ENCODE data around the gene GABBR2.

GABBR2 gene

DNA sequence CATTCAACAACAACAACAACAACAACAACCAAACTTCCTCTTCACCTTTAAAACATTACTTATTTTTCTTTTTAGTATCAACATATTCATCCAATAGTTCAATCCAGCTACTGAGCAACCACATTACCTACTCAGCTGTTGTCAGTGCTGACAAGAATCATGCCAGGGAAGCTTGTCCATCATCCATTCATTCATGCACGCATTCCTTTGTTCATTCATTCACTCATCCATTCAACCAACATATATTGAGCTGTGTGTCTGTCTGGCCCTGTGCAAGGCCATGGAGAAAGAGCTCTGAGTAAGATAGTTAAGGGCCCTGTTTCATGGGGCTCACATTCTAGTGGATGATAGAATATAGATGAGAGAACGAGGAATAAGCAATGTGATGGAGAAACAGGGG, 373.1 kb downstream of the GABBR2 start:
- Histone ChIP-seq H3K36me3 (ENCODE audit: insufficient read depth, low read length) (no peaks in the 10 kb centered on the region), H3K4me2 (ENCODE audit: low read length) (no peak overlapping the region), H3K4me3 (ENCODE audit: low read length) (no peak overlapping the region), H3K4me1 (ENCODE audit: control insufficient read depth, insufficient read depth, low read length) (peaks cover 11% of the 10 kb centered on the region), H3K27me3 (ENCODE audit: control insufficient read depth, insufficient read depth, low read length) (no peaks in the 10 kb centered on the region), H3K9ac (ENCODE audit: low read depth, low read length) (no peak overlapping the region), H3K9me3 (replicated peaks; ENCODE audit: low read length) (no peaks in the 10 kb centered on the region)

DNA sequence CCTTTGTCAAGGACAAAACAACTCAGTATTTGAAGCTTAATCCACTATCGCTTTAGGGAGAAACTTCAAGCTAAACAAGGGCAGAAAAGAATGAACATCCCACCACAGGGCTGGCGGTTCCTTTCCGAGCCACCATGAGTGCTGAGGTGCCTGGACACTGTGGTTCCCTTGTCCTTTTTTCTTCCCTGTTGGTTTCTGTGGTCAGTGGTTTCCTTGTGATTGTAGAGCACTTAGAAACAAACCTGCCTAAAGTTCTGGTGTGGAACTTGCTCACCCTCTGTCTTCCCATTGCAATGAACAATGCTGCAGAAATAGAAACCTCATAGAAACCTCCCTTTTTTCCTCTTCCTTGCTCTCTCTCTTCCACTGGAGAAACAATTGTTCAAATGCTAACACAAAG, 373.9 kb downstream of the GABBR2 start:
- peaks cover 11% of the 10 kb centered on the region for H3K4me1 ChIP-seq (ENCODE audit: control insufficient read depth, insufficient read depth, low read length)

GRCh38 chr9:98333703-98334582, 374.8 kb downstream of the GABBR2 start:
- Histone ChIP-seq H3K9me3 (replicated peaks; ENCODE audit: low read length) (no peaks in the 10 kb centered on the region), H3K4me3 (ENCODE audit: low read length) (no peak overlapping the region), H3K4me2 (ENCODE audit: low read length) (peak overlapping the region; percentile 5), H3K4me1 (ENCODE audit: control insufficient read depth, insufficient read depth, low read length) (peaks cover 13% of the 10 kb centered on the region), H3K27me3 (ENCODE audit: control insufficient read depth, insufficient read depth, low read length) (no peaks in the 10 kb centered on the region), H3K36me3 (ENCODE audit: insufficient read depth, low read length) (no peaks in the 10 kb centered on the region), H3K9ac (ENCODE audit: low read depth, low read length) (no peak overlapping the region)

More for the DNA sequence above, 373.9 kb downstream of the GABBR2 start:
- Histone ChIP-seq H3K4me3 (ENCODE audit: low read length) (no peak overlapping the region), H3K9me3 (replicated peaks; ENCODE audit: low read length) (no peaks in the 10 kb centered on the region), H3K4me2 (ENCODE audit: low read length) (no peak overlapping the region), H3K9ac (ENCODE audit: low read depth, low read length) (no peak overlapping the region), H3K36me3 (ENCODE audit: insufficient read depth, low read length) (no peaks in the 10 kb centered on the region), H3K27me3 (ENCODE audit: control insufficient read depth, insufficient read depth, low read length) (no peaks in the 10 kb centered on the region)

DNA sequence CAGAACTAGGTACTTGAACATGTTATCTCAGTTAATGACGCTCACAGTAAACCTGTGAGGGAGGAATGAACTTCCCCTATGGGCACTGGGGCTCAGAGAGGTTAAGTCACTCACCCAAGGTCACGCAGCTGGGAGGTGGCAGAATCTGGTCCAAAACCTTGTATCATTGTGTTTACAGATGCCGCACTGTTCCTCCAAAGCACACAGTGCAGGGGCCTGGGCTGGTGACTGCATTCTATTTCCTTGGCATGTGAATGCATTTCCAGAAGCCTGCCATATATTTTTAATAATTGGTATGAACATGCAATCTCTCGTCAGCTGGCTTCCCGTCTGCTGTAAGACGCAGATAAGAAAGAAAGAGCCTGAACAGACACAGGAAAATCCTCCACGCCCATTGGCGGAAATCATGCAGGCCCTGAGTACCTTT, 376.3 kb downstream of the GABBR2 start:
- Histone ChIP-seq H3K4me2 (ENCODE audit: low read length) (no peak overlapping the region), H3K4me3 (ENCODE audit: low read length) (no peak overlapping the region), H3K9me3 (replicated peaks; ENCODE audit: low read length) (no peaks in the 10 kb centered on the region), H3K4me1 (ENCODE audit: control insufficient read depth, insufficient read depth, low read length) (peaks cover 13% of the 10 kb centered on the region), H3K9ac (ENCODE audit: low read depth, low read length) (no peak overlapping the region), H3K36me3 (ENCODE audit: insufficient read depth, low read length) (no peaks in the 10 kb centered on the region), H3K27me3 (ENCODE audit: control insufficient read depth, insufficient read depth, low read length) (no peaks in the 10 kb centered on the region)

- Histone ChIP-seq H3K9me3 (replicated peaks; ENCODE audit: low read length) (no peaks in the 10 kb centered on the region), H3K4me2 (ENCODE audit: low read length) (no peak overlapping the region), H3K9ac (ENCODE audit: low read depth, low read length) (no peak overlapping the region), H3K27me3 (ENCODE audit: control insufficient read depth, insufficient read depth, low read length) (no peaks in the 10 kb centered on the region), H3K36me3 (ENCODE audit: insufficient read depth, low read length) (no peaks in the 10 kb centered on the region), H3K4me1 (ENCODE audit: control insufficient read depth, insufficient read depth, low read length) (peaks cover 13% of the 10 kb centered on the region), H3K4me3 (ENCODE audit: low read length) (no peak overlapping the region)
These were observed 377.0 kb downstream of the GABBR2 start for GRCh38 chr9:98331536-98332259.

DNA sequence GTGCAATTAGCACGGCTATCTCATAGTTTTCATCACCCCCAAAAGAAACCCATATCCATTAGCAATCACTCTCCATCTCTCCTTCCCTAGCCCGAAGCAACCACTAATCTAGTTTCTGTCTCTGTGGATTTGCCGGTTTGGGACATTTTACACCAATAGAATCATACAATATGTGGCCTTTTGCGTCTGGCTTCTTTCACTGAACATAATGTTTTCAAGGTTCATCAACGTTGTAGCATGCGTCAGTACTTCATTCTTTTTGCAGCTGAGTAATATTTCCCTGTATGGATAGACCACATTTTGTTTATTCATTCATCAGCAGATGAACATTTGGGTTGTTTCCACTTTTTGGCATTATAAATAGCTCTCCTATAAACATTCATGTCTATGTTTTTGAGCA, 377.9 kb downstream of the GABBR2 start:
- Histone ChIP-seq H3K4me2 (ENCODE audit: low read length) (no peak overlapping the region), H3K4me1 (ENCODE audit: control insufficient read depth, insufficient read depth, low read length) (peaks cover 13% of the 10 kb centered on the region), H3K4me3 (ENCODE audit: low read length) (no peak overlapping the region), H3K36me3 (ENCODE audit: insufficient read depth, low read length) (no peaks in the 10 kb centered on the region), H3K27me3 (ENCODE audit: control insufficient read depth, insufficient read depth, low read length) (no peaks in the 10 kb centered on the region), H3K9me3 (replicated peaks; ENCODE audit: low read length) (no peaks in the 10 kb centered on the region), H3K9ac (ENCODE audit: low read depth, low read length) (peak overlapping the region; percentile 30)

GRCh38 chr9:98329904-98330303, 378.8 kb downstream of the GABBR2 start:
- Histone ChIP-seq H3K4me2 (ENCODE audit: low read length) (no peak overlapping the region), H3K4me3 (ENCODE audit: low read length) (no peak overlapping the region), H3K9me3 (replicated peaks; ENCODE audit: low read length) (no peaks in the 10 kb centered on the region), H3K36me3 (ENCODE audit: insufficient read depth, low read length) (no peaks in the 10 kb centered on the region), H3K27me3 (ENCODE audit: control insufficient read depth, insufficient read depth, low read length) (no peaks in the 10 kb centered on the region), H3K4me1 (ENCODE audit: control insufficient read depth, insufficient read depth, low read length) (peaks cover 13% of the 10 kb centered on the region), H3K9ac (ENCODE audit: low read depth, low read length) (no peak overlapping the region)

DNA sequence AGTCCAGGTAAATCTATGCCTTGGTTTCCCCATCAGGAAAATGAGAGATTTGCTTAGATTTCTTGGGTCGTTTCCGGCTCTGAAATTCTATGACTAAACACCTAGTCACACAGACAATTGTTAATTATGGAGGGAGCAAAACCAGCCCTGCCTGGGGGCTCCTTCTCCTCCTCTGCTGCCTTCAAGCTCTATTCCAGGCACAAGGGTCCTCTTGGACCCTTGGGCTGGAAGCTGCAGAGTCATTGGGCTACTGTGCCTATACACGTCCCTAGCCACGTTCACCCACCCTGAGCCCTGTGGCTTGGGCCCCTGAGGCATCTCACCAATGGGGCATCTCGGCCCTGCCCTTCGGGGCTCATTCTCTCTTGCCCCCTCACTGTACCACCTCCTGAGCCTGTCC, 379.5 kb downstream of the GABBR2 start:
- H3K4me1 ChIP-seq (ENCODE audit: control insufficient read depth, insufficient read depth, low read length): peaks cover 14% of the 10 kb centered on the region
- no peak overlapping the region for H3K9ac ChIP-seq (ENCODE audit: low read depth, low read length)

GRCh38 chr9:98328770-98329169, 380.0 kb downstream of the GABBR2 start:
- Histone ChIP-seq H3K27me3 (ENCODE audit: control insufficient read depth, insufficient read depth, low read length) (no peaks in the 10 kb centered on the region), H3K9ac (ENCODE audit: low read depth, low read length) (no peak overlapping the region), H3K9me3 (replicated peaks; ENCODE audit: low read length) (no peaks in the 10 kb centered on the region), H3K4me3 (ENCODE audit: low read length) (no peak overlapping the region), H3K36me3 (ENCODE audit: insufficient read depth, low read length) (no peaks in the 10 kb centered on the region), H3K4me2 (ENCODE audit: low read length) (no peak overlapping the region), H3K4me1 (ENCODE audit: control insufficient read depth, insufficient read depth, low read length) (peaks cover 14% of the 10 kb centered on the region)

More for the DNA sequence above, 379.5 kb downstream of the GABBR2 start:
- no peak overlapping the region for H3K4me2 ChIP-seq (ENCODE audit: low read length)
- H3K27me3 ChIP-seq (ENCODE audit: control insufficient read depth, insufficient read depth, low read length): no peaks in the 10 kb centered on the region
- H3K36me3 ChIP-seq (ENCODE audit: insufficient read depth, low read length): no peaks in the 10 kb centered on the region
- no peak overlapping the region for H3K4me3 ChIP-seq (ENCODE audit: low read length)
- no peaks in the 10 kb centered on the region for H3K9me3 ChIP-seq (replicated peaks; ENCODE audit: low read length)

- H3K4me3 ChIP-seq (ENCODE audit: low read length): no peak overlapping the region
- peaks cover 18% of the 10 kb centered on the region for H3K4me1 ChIP-seq (ENCODE audit: control insufficient read depth, insufficient read depth, low read length)
- H3K36me3 ChIP-seq (ENCODE audit: insufficient read depth, low read length): no peaks in the 10 kb centered on the region
- H3K4me2 ChIP-seq (ENCODE audit: low read length): no peak overlapping the region
- no peaks in the 10 kb centered on the region for H3K27me3 ChIP-seq (ENCODE audit: control insufficient read depth, insufficient read depth, low read length)
- no peak overlapping the region for H3K9ac ChIP-seq (ENCODE audit: low read depth, low read length)
- no peaks in the 10 kb centered on the region for H3K9me3 ChIP-seq (replicated peaks; ENCODE audit: low read length)
These were observed 380.6 kb downstream of the GABBR2 start for GRCh38 chr9:98328141-98328540.

- Histone ChIP-seq H3K4me2 (ENCODE audit: low read length) (no peak overlapping the region), H3K36me3 (ENCODE audit: insufficient read depth, low read length) (no peaks in the 10 kb centered on the region), H3K4me3 (ENCODE audit: low read length) (no peak overlapping the region), H3K4me1 (ENCODE audit: control insufficient read depth, insufficient read depth, low read length) (peaks cover 19% of the 10 kb centered on the region), H3K9me3 (replicated peaks; ENCODE audit: low read length) (no peaks in the 10 kb centered on the region), H3K27me3 (ENCODE audit: control insufficient read depth, insufficient read depth, low read length) (no peaks in the 10 kb centered on the region), H3K9ac (ENCODE audit: low read depth, low read length) (no peak overlapping the region)
These were observed 381.5 kb downstream of the GABBR2 start for GRCh38 chr9:98327249-98327561.

All from skeletal muscle satellite cell (primary cell).